Esophagus muscularis mucosa (tissue), 4 donors: ENCODE measurements around the gene CENPS. TPM values are rescaled to one million over a fixed set of nuclear protein-coding genes. Genes with fewer than 3 reads are reported as not detected.

Source experiments
- DNase-seq: peaks from one replicate; pipeline ENCODE4 v3.0.0-alpha.2; 2017; ENCODE audit errors: extremely low spot score
- H3K27ac ChIP-seq, 4 donors: fragments of 200-600 bp; sonication (generic); replicated peaks in 1 of 4; 1 replicate in 3 of 4; 2 replicates in 1 of 4; pipeline ENCODE4 v1.5.1; 2016 to 2019; ENCODE audit warnings: mild to moderate bottlenecking in 1 of 4
- H3K27me3 ChIP-seq, 4 donors: fragments of 200-600 bp; sonication (generic); one replicate each; pipeline versions ENCODE4 v1.5.1 to v1.6.0; 2016 to 2019
- H3K36me3 ChIP-seq, 4 donors: fragments of 200-600 bp; sonication (generic); one replicate each; pipeline ENCODE4 v1.5.1; 2016 to 2019
- H3K4me1 ChIP-seq, 4 donors: fragments of 200-600 bp; sonication (generic); one replicate each; pipeline ENCODE4 v1.5.1; 2016 to 2019
- H3K4me3 ChIP-seq, 4 donors: fragments of 200-600 bp; sonication (generic); 1 replicate in 2 of 4; 2 replicates in 2 of 4; pipeline ENCODE4 v1.5.1; 2016 to 2019; ENCODE audit warnings: mild to moderate bottlenecking in 4 of 4, moderate library complexity in 1 of 4
- H3K9me3 ChIP-seq, 4 donors: fragments of 200-600 bp; sonication (generic); 1 replicate in 3 of 4; 2 replicates in 1 of 4; pipeline ENCODE4 v1.5.1; 2016 to 2019
- EP300 ChIP-seq: sonication (generic); formaldehyde crosslinking; IDR thresholded peaks from one replicate; pipeline ENCODE4 v1.6.1; 2017; ENCODE audit warnings: antibody characterized with exemption
- POLR2A ChIP-seq: fragments of 450-650 bp; IDR thresholded peaks from one replicate; pipeline ENCODE4 v1.6.1; 2017; ENCODE audit warnings: antibody characterized with exemption, moderate library complexity, mild to moderate bottlenecking, low read depth
- POLR2AphosphoS5 ChIP-seq, 2 donors: sonication (generic); formaldehyde crosslinking; IDR thresholded peaks; one replicate each; pipeline ENCODE4 v1.6.1; 2017; ENCODE audit warnings: antibody characterized with exemption in 2 of 2
- WGBS: methylation state at CpG from one replicate; pipeline ENCODE4 v1.1.5; 2018; 5-methylcytosine and 5-hydroxymethylcytosine counted together
- intact Hi-C: fragments of 100-400 bp; cut with DNase I; formaldehyde crosslinking; loops from one replicate; pipeline ENCODE4 v1.15.1; 2023
- total RNA-seq, 4 donors: library from RNA; depleted of rRNA; stranded (reverse); fragments of >200 nt; gene quantifications; one replicate each; pipeline versions ENCODE4 v1.1.0 to v1.2.1, GENCODE V29; 2016
- TF ChIP-seq, protein P1 (sequence below), 3 experiments: fragments of 200-600 bp in 2 of 3; fragments of 450-650 bp in 1 of 3; sonication (generic) in 2 of 3; IDR thresholded peaks; one replicate each; pipeline ENCODE4 v1.5.1; 2017 to 2019; ENCODE audit warnings: antibody characterized with exemption in 3 of 3, mild to moderate bottlenecking in 2 of 3, moderate library complexity in 1 of 3

CENPS gene
- 10 to 100 TPM in 1 of 4 donors, 1 to 10 TPM in 3; 4.0 to 13.3 (median 6.1) TPM for total RNA-seq

DNA sequence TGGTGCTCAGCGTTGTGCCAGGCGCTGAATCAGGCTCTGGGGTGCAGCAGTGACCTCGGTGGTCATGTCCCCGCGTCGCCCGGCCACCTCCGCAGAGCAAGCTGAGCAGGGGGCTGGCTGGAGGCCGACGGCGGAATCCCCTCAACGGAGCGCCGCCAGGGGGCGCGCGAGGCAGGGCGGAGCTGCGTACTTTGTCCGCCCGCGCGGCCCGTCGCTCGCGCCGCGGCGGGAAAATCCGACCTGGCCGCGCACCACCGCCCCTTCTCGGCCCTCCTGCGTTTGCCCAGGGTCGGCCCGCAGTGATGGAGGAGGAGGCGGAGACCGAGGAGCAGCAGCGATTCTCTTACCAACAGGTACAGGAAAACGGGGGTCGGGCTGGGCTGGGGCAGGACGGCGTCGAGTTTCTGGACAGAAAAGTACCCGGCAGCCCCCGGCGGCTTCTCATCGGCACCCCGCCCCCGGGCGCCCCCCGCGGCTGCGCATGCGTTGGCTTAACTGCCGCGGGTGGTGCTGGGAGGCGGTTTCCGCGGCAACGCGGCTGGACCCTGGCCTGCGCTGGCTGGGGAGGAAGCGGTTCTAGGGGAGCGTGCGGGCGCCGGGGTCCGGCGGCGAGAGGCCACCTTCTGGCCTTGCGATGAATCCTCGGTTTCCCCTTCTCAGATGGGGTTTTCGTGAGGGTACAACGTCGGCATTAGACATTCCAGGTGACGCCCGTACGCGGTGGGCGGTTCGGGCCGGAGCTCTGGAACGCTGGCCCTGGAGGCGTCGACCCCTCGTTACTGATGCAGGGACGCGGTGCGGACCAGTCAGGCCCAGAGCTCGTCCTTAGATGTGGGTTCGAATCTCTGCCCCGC lies at the start of gene CENPS:
CENPS (plus strand) TSS at position 218 of the 854 bp plus-strand sequence; CDS start at position 303, 85 bp downstream.
- intact Hi-C loops = loop anchor here (2.0 to 5.0 kb wide), 2 partner anchors 64 to 437 kb away; no protein-coding TSS in a partner anchor
- WGBS = 0% methylated on average over 16 of the region's 95 CpGs
- Histone ChIP-seq H3K4me1 (peaks cover 8 to 30% (median 20%) of the 10 kb centered on the region in 4 donors), H3K4me3 (peak within 1 kb of the TSS; percentile 70 to 83 (median 77)), H3K36me3 (peaks cover 0 to 7% (median 0%) of the 10 kb centered on the region in 4 donors), H3K9me3 (no peaks in the 10 kb centered on the region), H3K27ac (peak within 1 kb of the TSS; percentile 67 to 83 (median 79)), H3K27me3 (no peaks in the 10 kb centered on the region)
- DNase-seq = peak; percentile 95
- TF ChIP-seq, protein P1, sequence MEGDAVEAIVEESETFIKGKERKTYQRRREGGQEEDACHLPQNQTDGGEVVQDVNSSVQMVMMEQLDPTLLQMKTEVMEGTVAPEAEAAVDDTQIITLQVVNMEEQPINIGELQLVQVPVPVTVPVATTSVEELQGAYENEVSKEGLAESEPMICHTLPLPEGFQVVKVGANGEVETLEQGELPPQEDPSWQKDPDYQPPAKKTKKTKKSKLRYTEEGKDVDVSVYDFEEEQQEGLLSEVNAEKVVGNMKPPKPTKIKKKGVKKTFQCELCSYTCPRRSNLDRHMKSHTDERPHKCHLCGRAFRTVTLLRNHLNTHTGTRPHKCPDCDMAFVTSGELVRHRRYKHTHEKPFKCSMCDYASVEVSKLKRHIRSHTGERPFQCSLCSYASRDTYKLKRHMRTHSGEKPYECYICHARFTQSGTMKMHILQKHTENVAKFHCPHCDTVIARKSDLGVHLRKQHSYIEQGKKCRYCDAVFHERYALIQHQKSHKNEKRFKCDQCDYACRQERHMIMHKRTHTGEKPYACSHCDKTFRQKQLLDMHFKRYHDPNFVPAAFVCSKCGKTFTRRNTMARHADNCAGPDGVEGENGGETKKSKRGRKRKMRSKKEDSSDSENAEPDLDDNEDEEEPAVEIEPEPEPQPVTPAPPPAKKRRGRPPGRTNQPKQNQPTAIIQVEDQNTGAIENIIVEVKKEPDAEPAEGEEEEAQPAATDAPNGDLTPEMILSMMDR (IDR thresholded peaks at IDR 0.05) = peak in 2 of 3 experiments; percentile 95 to 99
- TF ChIP-seq EP300 (no peak), POLR2AphosphoS5 (IDR thresholded peaks at IDR 0.05) (peak; percentile 62 to 80)

DNA sequence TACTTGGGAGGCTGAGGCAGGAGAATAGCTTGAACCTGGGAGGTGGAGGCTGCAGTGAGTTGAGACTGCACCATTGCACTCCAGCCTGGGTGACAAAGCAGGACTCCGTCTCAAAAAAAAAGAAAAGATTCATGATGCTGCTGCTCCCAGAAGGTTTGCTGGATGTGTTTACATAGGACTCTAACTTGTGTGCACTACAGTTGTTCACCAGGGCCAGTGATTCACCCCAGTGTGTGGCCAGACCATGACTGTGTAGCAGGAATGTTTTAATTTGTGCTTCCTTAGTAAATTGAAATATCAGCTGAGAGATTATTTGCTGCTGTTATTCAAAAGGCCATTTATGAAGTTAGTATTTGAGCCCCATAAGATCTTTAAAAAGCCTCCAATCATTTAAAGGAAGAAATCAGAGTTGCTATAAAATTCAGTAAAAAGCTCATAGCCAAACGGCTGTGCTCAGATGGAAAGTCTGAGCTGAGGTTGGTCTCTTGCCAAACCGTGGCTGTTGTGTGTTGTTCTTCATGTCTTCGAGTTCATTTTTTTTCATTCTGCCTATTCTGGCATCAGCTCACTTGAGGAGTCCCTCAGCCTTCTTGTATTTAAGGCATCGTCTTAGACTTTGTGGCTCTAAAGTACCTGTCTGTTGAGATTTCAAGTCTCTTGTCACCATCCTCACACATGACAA lies 49.5 kb upstream of the CENPS start:
- Histone ChIP-seq H3K27me3 (no peaks in the 10 kb centered on the region), H3K4me1 (peaks cover 0 to 15% (median 11%) of the 10 kb centered on the region in 4 donors), H3K9me3 (no peaks in the 10 kb centered on the region), H3K36me3 (peaks cover 10 to 63% (median 34%) of the 10 kb centered on the region in 4 donors), H3K4me3 (no peak overlapping the region), H3K27ac (peak overlapping the region; percentile 8 to 24 (median 17))
- intact Hi-C loops = no loop called here
- no peak for TF ChIP-seq POLR2AphosphoS5 (IDR thresholded peaks at IDR 0.05)
- no peak for TF ChIP-seq POLR2A
- TF ChIP-seq, protein P1 (IDR thresholded peaks at IDR 0.05) = no peak
- TF ChIP-seq EP300 = no peak
- DNase-seq = no peak
- WGBS = 52% methylated on average over 5 of the region's 5 CpGs

DNA sequence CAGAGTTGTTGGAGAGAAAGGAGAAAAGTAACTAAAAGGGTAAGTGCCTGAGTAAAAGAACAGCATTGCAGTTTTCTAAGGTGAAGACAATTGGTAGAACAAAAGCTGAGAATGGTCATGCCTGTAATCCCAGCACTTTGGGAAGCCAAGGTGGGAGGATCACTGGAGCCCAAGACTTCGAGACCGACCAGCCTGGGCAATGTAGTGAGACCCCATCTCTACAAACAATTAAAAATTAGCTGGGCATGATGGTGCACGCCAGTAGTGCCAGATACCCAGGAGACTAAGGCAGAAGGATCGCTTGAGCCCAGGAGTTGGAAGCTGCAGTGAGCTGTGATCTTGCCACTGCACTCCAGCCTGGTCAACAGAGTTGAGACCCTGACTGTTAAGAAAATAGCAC lies 46.6 kb upstream of the CENPS start:
- TF ChIP-seq, protein P1 (IDR thresholded peaks at IDR 0.05) = no peak
- TF ChIP-seq POLR2AphosphoS5 (IDR thresholded peaks at IDR 0.05) (no peak), EP300 (no peak), POLR2A (no peak)
- Histone ChIP-seq H3K4me1 (peaks cover 6 to 29% (median 22%) of the 10 kb centered on the region in 4 donors), H3K27me3 (no peaks in the 10 kb centered on the region), H3K36me3 (peaks cover 7 to 42% (median 13%) of the 10 kb centered on the region in 4 donors), H3K4me3 (no peak overlapping the region), H3K27ac (no peak overlapping the region), H3K9me3 (no peaks in the 10 kb centered on the region)
- WGBS = 73% methylated on average over 4 of the region's 4 CpGs
- no peak for DNase-seq
- intact Hi-C loops = no loop called here

DNA sequence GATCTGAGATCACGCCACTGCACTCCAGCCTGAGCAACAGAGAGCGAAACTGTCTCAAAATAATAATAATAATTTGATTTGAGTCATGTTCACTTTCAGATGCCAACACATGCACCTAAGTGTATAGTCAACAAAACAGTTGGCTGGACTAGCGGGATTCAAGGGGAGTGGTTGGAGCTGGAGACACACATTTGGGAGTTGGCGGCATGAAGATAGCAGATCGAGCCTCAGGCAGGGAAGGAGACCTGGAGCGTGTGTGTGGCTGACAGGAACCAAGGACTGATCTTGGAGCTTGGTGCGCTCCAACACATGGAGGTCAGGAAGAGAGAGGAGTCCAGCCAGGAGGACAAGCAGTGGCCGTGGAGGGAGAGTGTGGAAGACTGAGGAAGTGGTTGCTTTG lies 46.0 kb upstream of the CENPS start:
- no peak for DNase-seq
- no peaks in the 10 kb centered on the region for H3K9me3 ChIP-seq
- H3K27me3 ChIP-seq = no peaks in the 10 kb centered on the region
- no peak overlapping the region for H3K4me3 ChIP-seq
- peaks cover under 1 to 36% (median 7%) of the 10 kb centered on the region in 4 donors for H3K36me3 ChIP-seq
- H3K4me1 ChIP-seq = peaks cover 6 to 32% (median 25%) of the 10 kb centered on the region in 4 donors
- no peak overlapping the region for H3K27ac ChIP-seq
- intact Hi-C loops = no loop called here
- no peak for TF ChIP-seq POLR2A
- TF ChIP-seq, protein P1 (IDR thresholded peaks at IDR 0.05) = no peak
- TF ChIP-seq EP300 = no peak
- TF ChIP-seq POLR2AphosphoS5 (IDR thresholded peaks at IDR 0.05) = no peak
- WGBS = 94% methylated on average over 8 of the region's 8 CpGs
